ENCODE results near the gene SLC6A4.

Gene SLC6A4

DNA sequence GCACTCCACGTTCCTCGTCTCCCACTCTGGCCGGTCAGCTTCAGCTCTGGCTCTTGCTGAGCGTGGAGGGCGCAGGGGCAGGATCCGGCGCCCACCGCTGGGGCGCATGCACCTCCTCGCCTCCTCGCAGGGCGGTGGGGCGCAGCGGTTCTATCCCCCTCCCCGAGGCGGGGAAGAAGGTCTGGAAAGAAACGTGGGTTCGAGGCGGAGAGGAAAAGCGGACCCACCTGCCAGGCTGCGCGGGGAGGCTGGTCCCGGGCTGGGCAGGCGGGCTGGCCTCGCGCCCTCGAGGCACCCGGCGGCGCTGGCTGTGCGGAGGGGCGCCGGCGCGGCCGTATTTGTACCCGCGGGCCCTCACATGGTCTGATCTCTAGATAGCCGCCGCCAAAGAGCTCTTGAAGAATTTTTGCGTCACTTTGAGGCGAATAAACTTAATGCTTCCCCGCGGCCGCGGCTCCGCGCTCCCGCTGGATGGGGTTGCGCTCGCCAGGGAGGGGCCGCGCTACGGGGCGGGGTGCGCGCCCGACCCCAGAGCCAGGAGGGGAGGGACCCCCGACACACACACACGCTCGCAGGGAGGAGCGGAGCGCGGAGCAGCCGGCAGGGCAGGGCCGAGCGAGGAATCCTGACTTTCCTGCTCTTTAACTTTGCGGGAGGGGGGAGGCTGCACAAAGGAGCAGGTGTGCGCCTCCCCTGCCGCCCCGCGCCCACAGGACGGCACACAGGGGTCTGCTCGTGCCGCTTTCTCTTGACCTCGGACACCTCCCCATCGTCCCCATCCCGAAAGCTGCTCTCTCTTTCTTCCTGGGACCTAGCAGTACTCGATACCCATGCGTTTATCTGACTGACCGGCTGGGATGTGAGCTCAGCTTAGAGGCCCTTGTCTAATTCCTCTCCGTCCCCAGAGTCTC lies at the start of gene SLC6A4:
Gene SLC6A4, minus strand, starts transcription at position 312 of the 911 bp plus-strand sequence. CDS start 13,739 bp downstream, outside the sequence.
- DNase-seq, result peak; percentile 9

DNA sequence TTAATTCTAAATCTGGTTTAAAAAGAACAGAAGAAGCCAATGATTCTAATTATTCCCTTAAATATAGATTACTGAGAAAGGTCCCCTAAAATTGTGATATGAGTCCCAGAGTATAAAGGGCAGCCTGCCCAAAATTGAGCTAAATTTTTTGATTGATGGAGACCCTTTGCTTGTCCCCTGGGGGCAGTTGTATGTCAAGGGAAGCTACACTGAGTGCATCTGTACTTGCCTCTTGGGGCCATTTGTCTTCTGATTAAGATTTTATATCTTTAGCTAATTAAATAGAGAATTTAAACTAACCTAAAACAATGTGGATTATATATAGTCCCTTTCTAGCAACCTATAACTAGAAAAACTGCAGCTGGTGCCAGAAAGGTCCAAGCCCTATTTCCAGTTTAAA lies 43.7 kb upstream of the SLC6A4 start:
- no peak for DNase-seq

DNA sequence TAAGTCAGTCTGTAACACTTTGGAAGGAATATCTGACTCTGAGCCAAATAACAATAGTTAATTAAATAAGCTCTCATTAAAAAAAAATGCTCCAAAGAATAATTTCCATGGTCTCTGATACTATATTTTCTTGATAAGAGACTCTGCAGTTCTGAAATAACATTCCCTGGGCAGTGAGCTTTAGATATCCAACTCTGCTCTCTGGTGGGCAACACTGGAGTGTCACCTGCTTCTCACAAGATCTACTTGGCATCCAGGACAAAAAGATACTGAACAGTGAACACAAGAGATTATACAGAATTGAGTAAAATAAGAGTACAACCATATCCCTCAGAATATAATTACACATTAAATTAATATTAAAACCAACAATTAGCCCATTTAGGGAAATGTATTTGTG lies 42.5 kb upstream of the SLC6A4 start:
- peak; percentile 31 for DNase-seq

DNA sequence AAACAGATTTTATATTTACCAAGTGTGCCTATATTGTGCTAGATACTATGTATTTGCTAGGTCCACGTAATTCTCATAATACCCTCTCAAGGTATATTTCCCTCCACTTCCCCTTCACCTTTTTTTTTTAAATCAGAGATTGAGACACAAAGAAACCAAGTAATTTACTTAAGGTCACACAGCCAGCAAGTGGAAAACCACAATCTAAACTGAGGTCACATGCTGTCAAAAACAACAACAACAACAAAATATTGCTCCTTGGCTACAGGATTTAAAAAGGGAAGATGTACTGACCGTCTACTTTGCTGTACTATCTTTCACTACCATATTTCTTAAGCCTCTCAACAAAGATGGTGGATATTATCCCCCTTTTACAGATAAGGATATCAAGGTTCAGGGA lies 40.4 kb upstream of the SLC6A4 start:
- DNase-seq, result no peak

DNA sequence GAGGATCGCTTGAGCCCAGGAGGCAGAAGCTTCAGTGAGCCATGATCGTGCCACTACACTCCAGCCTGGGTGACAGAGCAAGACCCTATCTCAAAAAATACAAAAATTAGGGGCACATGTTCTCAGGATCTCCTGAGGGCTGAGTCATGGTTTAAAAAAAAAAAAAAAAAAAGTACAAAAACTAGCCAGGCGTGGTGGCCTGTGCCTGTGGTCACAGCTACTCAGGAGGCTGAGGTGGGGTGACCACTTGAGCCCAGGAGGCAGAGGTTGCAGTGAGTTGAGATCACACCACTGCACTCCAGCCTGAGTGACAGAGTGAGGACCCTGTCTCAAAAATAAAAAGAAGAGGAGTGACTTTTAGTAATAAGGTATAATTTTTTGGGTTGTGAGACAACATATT lies 39.4 kb upstream of the SLC6A4 start:
- DNase-seq, result no peak

DNA sequence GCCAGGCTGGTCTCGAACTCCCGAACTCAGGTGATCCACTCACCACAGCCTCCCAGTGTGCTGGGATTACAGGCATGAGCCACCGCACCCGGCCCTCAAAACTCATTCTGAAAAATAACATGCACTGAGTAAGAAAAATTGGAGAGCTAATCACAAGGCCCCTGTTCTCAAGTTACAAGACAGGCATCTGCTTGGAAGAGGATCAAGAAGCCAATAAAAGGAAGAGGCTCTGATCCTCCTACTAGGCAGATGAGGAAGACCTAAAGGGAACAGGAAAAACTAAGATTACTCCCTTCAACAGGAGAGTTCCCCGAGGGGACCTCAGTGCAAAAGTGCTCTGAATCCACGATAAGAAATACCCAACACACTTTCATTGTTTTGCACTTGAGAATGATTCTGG lies 37.9 kb upstream of the SLC6A4 start:
- no peak for DNase-seq

DNA sequence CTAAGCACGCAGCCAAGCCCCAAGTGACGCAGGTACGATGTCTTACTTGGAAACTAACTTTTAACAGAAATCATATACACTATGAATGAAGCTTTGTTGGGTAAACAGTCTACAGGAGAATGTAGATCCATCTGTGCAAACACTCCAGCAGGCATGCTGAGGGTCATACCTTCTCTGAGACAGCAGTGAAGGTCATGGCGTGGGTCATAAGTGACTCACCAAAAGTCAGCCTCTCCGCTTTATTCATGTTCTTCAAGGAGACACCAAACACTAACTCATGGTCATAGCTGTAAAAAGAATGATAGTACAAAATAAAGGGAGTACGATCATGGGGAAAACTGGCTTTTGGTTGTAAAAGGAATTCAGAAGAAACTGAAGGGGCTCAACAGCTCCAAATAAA lies 35.6 kb upstream of the SLC6A4 start:
- DNase-seq, result no peak

DNA sequence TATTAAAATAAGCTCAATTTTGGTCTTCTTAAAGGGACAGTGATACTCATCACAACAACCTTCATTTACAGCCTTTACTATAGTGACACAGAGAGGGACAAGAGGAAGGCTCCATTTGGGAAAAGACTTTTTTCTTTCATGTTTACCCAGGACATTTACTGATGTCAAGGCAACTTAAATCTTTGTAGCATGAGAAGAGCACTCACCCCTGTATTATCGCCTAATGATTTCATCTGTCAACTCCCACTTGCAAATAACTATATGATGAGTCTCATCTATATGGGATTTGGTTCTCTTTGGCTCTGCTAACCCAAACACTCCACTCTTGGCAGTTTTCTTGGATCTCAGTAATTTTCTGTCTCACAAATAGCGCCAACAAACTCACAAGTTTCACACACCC lies 32.1 kb upstream of the SLC6A4 start:
- no peak for DNase-seq

DNA sequence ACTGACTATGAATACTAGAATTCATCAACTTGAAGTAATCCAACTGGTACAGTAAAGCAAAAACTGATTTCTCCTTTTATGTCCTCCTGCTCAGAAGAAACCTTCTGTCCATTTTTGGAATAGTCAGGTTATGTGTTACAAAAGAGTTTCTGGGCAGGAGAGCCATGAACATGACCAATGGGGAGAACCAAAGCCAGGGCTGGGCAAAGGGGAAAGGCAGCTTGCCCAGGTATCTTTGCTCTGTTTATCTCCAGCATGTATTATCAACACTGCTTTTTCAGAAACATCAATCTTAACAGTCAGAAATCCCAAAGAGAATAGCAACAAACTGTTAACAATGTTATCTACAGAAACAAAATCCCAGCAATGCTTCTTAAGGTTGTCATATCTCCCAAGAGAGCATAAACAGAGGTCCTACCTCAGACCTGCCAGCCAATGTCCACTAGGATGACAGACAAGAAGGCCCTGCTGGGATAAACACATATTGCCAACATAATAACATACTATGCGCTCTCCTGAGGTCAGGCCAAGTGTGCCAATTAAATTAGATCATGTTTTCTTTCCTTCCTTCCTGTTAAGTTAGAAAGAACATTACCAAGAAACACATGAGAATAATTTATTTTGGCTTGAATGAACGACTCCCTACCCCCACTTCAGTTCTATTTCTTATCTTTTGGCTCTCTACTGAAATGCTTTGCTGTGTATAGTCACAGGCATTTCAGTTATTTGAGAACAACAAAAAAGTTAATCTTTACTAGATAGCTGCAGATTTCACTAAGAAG lies 28.2 kb upstream of the SLC6A4 start:
- DNase-seq, result no peak

DNA sequence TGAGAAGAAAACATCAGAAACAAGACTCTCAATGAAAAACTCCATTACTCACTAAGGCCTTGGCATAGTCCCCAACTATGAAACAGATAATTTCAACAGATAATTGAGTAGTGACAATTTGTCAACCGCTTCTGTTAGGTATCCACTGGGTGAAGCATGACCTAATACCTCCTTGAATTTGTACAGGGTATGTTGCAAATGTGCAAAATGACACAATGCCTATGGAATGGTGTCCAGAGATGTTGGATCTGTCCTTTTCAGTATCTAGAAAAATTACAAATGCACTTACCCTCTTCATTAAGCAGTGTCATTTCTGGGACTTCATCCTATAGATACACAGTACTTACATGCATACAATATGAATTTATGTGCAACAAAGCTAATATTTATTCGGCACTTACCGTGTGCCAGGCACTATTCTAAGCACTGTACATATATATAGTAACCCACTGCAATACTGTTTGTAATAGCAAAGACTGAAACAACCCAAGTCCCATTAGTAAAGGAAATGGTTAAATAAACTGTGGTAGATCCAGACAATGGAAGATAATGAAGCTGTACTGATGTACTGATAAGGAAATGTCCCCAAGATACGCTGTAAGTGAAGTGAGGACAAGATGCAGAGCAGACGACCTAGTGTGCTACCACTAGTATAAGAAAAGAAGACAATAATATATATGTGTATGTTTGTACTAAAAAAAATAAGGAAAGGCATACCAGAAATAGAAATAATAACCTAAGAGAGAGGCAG lies 21.4 kb upstream of the SLC6A4 start:
- DNase-seq, result no peak

DNA sequence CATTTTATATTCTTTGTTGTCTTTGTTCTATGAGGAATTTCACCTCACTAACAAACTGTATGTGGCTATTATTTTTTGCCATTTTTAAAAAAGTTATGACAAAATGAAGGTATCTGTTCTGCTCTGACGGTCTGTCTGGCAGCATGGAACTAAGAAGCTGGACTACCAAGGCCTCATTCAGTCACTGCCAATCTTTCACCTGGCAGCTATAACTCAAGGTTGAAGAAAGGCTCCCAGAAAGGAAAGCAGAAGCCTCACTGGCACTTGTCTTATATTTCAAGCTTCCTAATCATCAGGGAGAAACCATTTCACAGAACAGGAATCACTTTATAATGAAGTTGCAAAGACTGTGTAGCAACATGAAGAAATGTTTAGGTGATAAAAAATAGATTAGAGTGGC lies 18.7 kb upstream of the SLC6A4 start:
- no peak for DNase-seq

DNA sequence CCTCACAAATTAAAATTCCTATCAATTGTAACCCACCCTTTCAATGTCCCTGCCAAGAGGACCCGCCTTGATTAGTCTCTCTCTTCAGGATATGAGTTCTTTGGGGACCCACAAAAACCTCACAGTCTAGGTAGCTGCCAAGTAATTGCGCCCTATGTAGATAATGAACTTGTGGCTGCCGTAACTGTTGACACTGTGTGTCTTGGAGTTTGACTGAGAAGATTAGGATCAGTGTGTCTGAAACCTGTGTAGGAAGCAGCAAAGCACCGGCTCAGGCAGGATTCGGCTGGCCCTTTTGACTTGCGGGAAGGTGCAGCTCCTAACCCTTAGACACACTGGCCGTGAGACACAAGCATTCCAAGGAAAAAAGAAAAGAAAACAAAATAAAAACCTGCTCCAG lies 17.8 kb upstream of the SLC6A4 start:
- no peak for DNase-seq

DNA sequence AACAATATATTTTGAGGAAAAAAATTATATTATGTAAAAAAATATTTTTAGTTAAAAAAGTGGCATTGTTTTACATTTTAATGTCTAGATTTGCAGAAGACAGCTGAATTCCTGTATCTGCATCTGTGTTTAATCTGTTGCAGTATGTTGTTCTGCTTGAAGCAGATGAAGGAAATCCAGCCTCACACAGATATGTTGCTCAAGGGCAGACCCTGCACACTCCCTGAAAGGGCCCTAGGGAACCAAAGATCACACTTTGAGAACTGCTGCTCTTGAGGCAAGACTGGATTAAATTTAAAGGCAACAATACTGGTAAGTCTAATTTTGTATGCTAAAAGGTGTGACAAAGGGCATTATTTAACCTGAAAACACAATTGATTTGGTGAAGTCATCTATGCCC lies 16.4 kb upstream of the SLC6A4 start:
- no peak for DNase-seq

DNA sequence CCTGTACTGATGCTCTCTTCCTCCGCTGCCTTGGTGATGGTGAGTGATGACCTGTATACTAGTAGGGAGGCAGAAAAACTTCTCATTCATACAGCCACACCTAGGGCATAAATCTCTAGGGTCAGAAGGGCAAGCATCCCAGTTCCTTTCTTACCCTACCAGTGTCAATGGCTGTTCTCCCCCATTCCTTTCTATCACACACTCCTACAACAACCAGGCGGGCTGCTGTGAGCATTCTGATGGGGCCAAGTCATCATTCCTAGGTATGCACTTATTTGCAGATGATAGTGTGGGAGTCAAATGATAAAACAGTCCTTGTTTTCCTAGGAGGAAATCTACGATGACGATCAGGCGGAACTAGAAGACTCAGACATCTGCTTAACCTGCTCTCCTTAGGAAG lies 14.0 kb upstream of the SLC6A4 start:
- DNase-seq, result no peak

DNA sequence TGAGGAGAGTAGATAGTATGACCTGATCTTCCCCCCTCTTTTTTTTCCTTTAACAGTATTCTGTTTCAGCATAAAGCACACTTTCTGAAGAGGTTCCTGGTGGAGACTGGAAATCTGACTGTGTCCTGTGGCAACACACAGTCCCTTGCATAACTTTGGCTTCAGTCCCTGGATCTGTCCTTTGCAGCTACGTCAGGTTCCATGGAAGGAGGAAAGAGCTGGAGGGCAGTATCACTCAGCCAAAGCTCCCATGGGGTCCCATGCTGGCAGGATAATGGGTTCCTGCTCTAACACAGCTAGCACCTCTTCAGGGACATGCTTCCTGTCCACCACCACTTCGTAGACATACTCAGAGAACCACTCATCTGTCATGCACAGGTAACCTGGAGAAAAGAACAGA lies 13.3 kb upstream of the SLC6A4 start:
- DNase-seq, result no peak

DNA sequence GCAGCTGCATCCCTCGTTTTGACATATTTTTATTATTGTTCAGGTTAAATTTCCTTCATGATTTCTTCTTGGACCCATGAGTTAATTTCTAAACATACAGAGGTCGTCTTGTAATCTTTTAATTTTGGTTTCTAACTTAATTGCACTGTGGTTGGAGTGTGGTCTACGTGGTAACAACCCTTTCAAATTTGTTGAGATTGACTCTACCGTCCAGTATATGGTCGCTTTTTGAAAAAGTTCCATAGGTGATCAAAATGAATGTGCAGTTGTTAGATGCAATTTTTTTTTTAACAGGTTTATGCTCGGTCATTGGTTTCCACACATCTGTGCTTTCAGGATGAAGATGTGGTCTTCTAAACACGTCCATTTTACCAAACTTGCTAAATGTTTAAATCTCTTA lies 11.0 kb upstream of the SLC6A4 start:
- no peak for DNase-seq

DNA sequence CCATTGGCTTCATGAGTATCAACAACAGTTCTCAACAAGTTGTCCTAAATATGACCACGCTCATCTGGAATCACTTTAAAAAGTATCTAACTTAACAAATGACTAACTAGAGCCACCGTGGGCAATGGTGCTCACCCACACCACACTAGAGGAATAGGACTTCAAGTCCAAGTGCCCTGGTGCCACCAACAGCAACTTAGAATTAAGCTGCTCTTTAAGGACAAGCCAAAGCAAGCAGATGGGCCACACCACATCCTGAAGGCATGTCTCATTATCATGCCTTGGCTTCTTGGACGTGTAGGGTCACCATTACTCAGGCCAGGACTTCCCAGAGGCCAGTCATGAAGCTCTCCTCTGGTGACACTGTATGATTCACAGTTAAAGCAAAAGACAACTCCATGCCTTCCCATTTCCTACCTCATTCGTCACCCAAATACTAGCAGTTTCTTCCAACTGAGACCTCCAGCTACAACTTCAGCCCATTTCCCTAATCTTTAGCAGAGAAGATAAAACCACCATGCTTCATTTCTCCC lies 9.4 kb upstream of the SLC6A4 start:
- no peak for DNase-seq

DNA sequence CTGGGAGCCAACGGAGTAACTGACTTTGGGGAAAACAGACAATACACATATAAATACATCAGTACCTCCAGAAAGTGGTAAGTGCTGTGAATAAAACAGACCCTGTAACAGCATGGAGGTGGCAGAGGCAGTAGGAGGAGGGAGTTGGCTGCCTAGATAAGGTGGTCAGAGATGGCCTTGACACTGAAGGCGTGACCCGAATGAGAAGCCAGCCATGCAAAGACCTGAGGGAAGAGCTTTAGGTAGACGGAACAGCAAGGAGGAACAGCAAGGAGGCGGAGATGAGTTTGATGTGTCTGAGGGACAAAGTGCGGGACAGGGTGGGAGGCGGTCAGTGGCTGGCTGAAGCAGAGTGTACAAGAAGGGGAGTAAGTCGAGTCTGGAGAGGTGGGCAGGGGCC lies 8.1 kb upstream of the SLC6A4 start:
- no peak for DNase-seq

DNA sequence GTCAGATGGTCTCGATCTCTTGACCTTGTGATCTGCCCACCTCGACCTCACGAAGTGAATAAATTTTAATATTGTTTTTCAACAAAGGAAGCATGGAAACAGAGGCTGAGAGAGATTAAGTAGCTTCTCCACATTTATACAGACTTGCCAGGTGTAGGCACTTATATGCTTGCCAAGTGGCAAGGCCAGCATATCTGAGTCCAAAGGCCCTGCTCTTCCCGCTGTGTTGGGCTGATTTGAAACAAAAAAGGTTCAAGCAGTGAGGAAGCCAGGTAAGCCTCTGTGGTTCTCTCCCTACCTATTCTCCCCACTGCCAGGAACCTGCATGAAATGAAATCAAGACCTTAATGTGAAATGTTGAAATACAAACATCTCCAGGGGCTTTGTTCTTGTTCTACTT lies 7.5 kb upstream of the SLC6A4 start:
- no peak for DNase-seq

DNA sequence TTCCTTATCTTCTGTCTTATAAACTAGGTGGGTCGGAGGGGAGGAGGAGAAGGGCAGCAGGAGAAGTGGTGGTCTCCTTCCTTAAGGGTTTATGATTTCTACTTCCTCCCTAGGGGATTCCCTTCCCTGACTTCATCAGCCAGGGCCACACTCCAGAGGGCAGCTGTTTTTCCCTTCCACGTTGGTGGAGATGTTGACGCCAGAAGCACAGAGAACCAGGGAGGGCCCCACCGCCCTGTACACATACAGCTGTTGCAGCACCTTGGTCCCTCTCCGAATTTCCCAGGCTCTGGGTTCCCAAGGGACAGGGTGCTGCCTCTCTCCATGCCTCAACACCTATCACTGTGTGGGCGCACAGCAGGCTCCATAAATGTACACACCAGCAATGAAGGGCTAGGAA lies 5.6 kb upstream of the SLC6A4 start:
- DNase-seq, result no peak

DNA sequence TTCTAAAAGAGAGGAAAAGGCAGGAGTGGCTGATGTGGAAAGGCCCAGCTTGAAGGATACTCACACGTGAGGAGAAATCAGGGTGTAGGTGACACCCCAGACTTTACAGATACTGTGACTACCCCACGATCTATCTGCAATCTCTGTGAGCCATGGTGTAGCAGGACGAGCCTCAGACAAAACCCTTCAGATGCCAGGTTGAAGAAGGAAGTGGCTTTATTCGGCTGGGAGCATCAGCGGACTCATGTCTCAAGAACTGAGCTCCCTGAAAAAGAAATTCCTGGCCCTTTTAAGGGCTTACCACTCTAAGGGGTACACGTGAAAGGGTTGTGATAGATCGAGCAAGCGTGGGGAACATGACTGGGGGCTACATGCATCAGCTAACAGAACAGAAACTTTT lies 4.7 kb upstream of the SLC6A4 start:
- DNase-seq, result no peak

DNA sequence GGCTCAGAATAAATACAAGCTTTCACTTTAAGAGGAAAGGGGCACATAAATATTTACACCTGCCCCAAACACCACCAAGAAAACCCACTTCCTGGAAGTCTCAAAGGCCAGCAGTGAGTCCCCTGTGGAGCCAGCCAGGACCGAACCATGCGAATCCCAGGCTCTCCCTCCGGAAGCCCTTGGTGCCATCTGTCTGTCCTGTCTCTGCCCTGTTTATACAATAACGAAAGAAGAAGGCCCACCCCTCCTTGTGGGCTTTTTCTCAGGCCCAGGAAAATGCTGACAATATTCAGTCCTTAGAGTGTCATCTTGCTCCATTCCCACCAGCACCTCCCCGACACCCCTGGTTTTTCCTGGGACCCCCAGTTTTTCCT lies 3.6 kb upstream of the SLC6A4 start:
- no peak for DNase-seq

DNA sequence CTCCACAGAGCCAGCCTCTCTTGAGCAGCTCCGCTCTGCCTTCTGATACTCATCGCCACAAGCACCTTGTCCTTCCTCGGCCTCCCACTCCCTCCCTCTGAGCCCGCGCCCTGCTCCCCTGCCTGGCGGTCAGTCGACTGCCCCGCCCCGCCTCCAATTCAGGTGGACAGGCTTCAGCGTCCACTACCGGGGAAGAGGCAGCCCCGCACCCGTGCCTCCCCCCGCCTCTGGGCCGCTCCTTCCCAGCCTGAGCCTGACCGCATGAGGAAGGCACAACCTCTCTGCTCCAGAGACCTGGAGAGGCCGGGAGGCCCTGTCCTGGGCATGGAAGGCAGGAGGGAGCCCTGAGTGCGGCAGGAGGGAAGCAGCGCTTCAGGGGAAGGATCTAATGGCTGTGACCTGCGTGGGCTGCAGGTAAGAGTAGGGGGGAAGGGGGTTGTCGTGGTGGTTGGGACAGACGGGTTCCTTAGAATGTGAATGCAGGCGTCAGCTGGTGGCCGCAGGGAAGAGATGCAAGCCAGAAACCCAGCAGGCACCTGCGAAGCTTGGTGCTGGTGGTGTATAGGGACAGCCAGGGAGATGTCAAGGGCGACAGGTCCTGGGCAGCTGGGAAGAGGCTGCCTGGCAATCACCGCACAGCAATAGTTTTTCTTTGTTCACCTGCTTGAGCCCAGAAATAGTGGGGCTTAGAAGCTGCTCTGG lies 3.0 kb upstream of the SLC6A4 start:
- DNase-seq, result no peak

All from NCI-H1105 treated with DMSO at 0.1 percent for 48 hours (cell line).